HepG2 (cell line): Measurements from ENCODE around the gene IFI30. TPM values are rescaled to one million over a fixed set of nuclear protein-coding genes. Genes with fewer than 3 reads are reported as not detected.

Experiments
- ATAC-seq: fragments of 200-7000 bp; cut with Tn5 transposase; 3 replicates; pipeline ENCODE4 v1.9.1; 2020; ENCODE audit warnings: mild to moderate bottlenecking, moderate library complexity
- BruUV-seq: library from RNA; stranded (reverse); fragments of 400-500 nt; replicated peaks from 2 replicates; lab custom pipeline; 2021; lab: Mats Ljungman, UMichigan
- CTCF ChIA-PET: fragments of 300-600 bp; formaldehyde crosslinking; extraction: SDS; loops from one replicate; lab custom pipeline; 2021; ENCODE audit warnings: low total read pairs, inconsistent platforms, low intra/inter-chr PET ratio; lab: Yijun Ruan, JAX
- POLR2A ChIA-PET: fragments of 350-600 bp; sonication (Branson Sonifier 250); formaldehyde crosslinking; loops from one replicate; lab custom pipeline; 2020; ENCODE audit warnings: antibody characterized with exemption, inconsistent platforms; lab: Yijun Ruan, JAX
- DNase-seq: peaks from one replicate; pipeline ENCODE4 v3.0.0-alpha.2; 2015; ENCODE audit warnings: low spot score
- FAIRE-seq: peaks from 3 replicates; lab custom pipeline; 2011; peaks lifted over from hg19 to GRCh38; lab: Jason Lieb, UNC
- H2AFZ ChIP-seq: one replicate; pipeline ENCODE4 v1.6.1; 2011; ENCODE audit warnings: low read length, inconsistent platforms
- H3K27ac ChIP-seq: fragments of 300-600 bp; 3 replicates; pipeline ENCODE4 v1.8.0; 2011; ENCODE audit warnings: mixed run types, mild to moderate bottlenecking, mixed read lengths, low read length, inconsistent platforms; ENCODE audit not compliant: insufficient read depth; ENCODE audit errors: extremely low read length
- H3K27me3 ChIP-seq, 2 experiments: fragments of 200-600 bp in 1 of 2; 2 replicates in 1 of 2; 3 replicates in 1 of 2; pipeline versions ENCODE4 v1.6.0 to v1.8.0; 2011; ENCODE audit warnings: low read length in 2 of 2, mild to moderate bottlenecking in 2 of 2, moderate library complexity in 2 of 2, inconsistent platforms in 1 of 2; ENCODE audit not compliant: insufficient read depth in 2 of 2, control insufficient read depth in 1 of 2
- H3K36me3 ChIP-seq, 2 experiments: fragments of 200-600 bp in 1 of 2; replicated peaks in 1 of 2; 2 replicates in 1 of 2; 3 replicates in 1 of 2; pipeline versions ENCODE4 v1.5.1 to v1.8.0; 2011; ENCODE audit warnings: low read length in 2 of 2, inconsistent platforms in 1 of 2; ENCODE audit not compliant: insufficient read depth in 2 of 2, control insufficient read depth in 1 of 2
- H3K4me1 ChIP-seq: 2 replicates; pipeline ENCODE4 v1.5.1; 2012; ENCODE audit warnings: low read length, inconsistent platforms; ENCODE audit not compliant: insufficient read depth
- H3K4me2 ChIP-seq: 2 replicates; pipeline ENCODE4 v1.6.0; 2011; ENCODE audit warnings: low read depth, low read length, inconsistent platforms
- H3K4me3 ChIP-seq, 3 experiments: fragments of 200-600 bp in 1 of 3; sonication (generic), shearing (Covaris generic) in 1 of 3; replicated peaks in 1 of 3; 2 replicates each; pipeline ENCODE4 v1.5.1; 2011 to 2016; ENCODE audit warnings: low read length in 3 of 3, inconsistent platforms in 2 of 3, low read depth in 2 of 3, mild to moderate bottlenecking in 2 of 3, control low read depth in 1 of 3, mixed read lengths in 1 of 3; ENCODE audit not compliant: insufficient read depth in 1 of 3
- H3K79me2 ChIP-seq: one replicate; pipeline ENCODE4 v1.6.1; 2011; ENCODE audit warnings: low read length, inconsistent platforms; ENCODE audit not compliant: insufficient read depth
- H3K9ac ChIP-seq: 2 replicates; pipeline ENCODE4 v1.6.0; 2011; ENCODE audit warnings: mild to moderate bottlenecking, low read depth, low read length, inconsistent platforms; ENCODE audit not compliant: insufficient read depth
- H3K9me3 ChIP-seq: 2 replicates; pipeline ENCODE4 v1.5.1; 2012; ENCODE audit warnings: mild to moderate bottlenecking, low read length
- H4K20me1 ChIP-seq: 2 replicates; pipeline ENCODE4 v1.6.0; 2011; ENCODE audit warnings: inconsistent platforms, mild to moderate bottlenecking, low read length, moderate library complexity; ENCODE audit not compliant: insufficient read depth
- RFX1 ChIP-seq: fragments of 450-650 bp; IDR thresholded peaks from 2 replicates; pipeline ENCODE4 v1.6.1; 2017
- RNF219 ChIP-seq: sonication (generic); formaldehyde crosslinking; IDR thresholded peaks from 2 replicates; pipeline ENCODE4 v1.5.0; 2020; ENCODE audit warnings: mild to moderate bottlenecking, missing genetic modification reagents
- TEF ChIP-seq: sonication (generic); formaldehyde crosslinking; IDR thresholded peaks from 2 replicates; pipeline ENCODE4 v1.5.0; 2020; ENCODE audit warnings: missing genetic modification reagents
- ZNF124 ChIP-seq: sonication (generic); formaldehyde crosslinking; IDR thresholded peaks from 2 replicates; pipeline ENCODE4 v1.4.0; 2020; ENCODE audit warnings: missing genetic modification reagents
- ZNF142 ChIP-seq: sonication (generic); formaldehyde crosslinking; IDR thresholded peaks from 2 replicates; pipeline ENCODE4 v1.4.0; 2020; ENCODE audit warnings: missing genetic modification reagents
- ZNF205 ChIP-seq: IDR thresholded peaks from 2 replicates; pipeline ENCODE4 v1.6.1; 2018; ENCODE audit warnings: missing biosample characterization, missing genetic modification reagents
- ZNF281 ChIP-seq: sonication (generic); formaldehyde crosslinking; IDR thresholded peaks from 2 replicates; pipeline ENCODE4 v1.4.0; 2020; ENCODE audit warnings: missing genetic modification reagents, borderline replicate concordance
- WGBS: methylation state at CpG from one replicate; pipeline ENCODE4 v1.1.6; 2017; ENCODE audit warnings: low lambda C conversion rate; 5-methylcytosine and 5-hydroxymethylcytosine counted together
- in situ Hi-C: cut with HindIII; loops from 2 replicates; pipeline ENCODE4 v1.10.0; 2017; ENCODE audit warnings: low pct_unique_long_range_greater_than_20kb; ENCODE audit not compliant: extremely low pct_ligation_motif_present
- intact Hi-C: fragments of 100-400 bp; cut with micrococcal nuclease; formaldehyde crosslinking; loops from one replicate; pipeline ENCODE4 v1.10.0; 2022; ENCODE audit not compliant: unreplicated experiment
- polyA plus RNA-seq, 8 experiments: library from polyadenylated mRNA; depleted of rRNA in 3 of 8; stranded (reverse) in 7 of 8; unstranded in 1 of 8; fragments of >200 nt; fragmentation: Illumina TruSeq in 4 of 8; extraction: Trizol in 4 of 8; gene quantifications; 2 replicates each; pipeline versions ENCODE4 v1.2.1 to v1.2.3, GENCODE V29; 2011 to 2016; ENCODE audit warnings: low read depth in 4 of 8, missing spikeins in 1 of 8, mixed read lengths in 1 of 8; ENCODE audit not compliant: insufficient read depth in 1 of 8
- total RNA-seq, 5 experiments: library from RNA; depleted of rRNA; stranded (reverse); fragments of >200 nt; fragmentation: Illumina TruSeq; extraction: Trizol; gene quantifications; 2 replicates each; pipeline ENCODE4 v1.2.3, GENCODE V29; 2016; ENCODE audit warnings: low read depth in 1 of 5

The IFI30 gene
- total and polyA plus RNA-seq, 2 of the 13 experiments (the other 11 are each of a cell fraction or from before 2014, with no cell fraction given), result 25.0 to 79.4 TPM

- Histone ChIP-seq H3K4me3 (no peak overlapping the region), H3K9ac (no peak overlapping the region), H3K9me3 (no peaks in the 10 kb centered on the region), H2AFZ (no peak overlapping the region), H3K4me1 (peaks cover 40% of the 10 kb centered on the region), H3K27me3 (no peaks in the 10 kb centered on the region), H3K27ac (no peak overlapping the region), H3K36me3 (peaks cover 26 to 38% of the 10 kb centered on the region in 2 experiments), H3K4me2 (no peak overlapping the region), H3K79me2 (peaks cover 5% of the 10 kb centered on the region), H4K20me1 (0 out of 2 replicates have a peak, but pooled peaks cover 11% of the 10 kb centered on the region)
- intact Hi-C loops, result no loop called here
- POLR2A ChIA-PET, result interaction anchor here (0.6 to 1.2 kb wide), 3 partner anchors 13 to 96 kb away, joined by 3 read pairs; no protein-coding TSS in a partner anchor
- no peak for FAIRE-seq
- DNase-seq, result no peak
- no peak for ATAC-seq
- BruUV-seq, result no TSS peak
- in situ Hi-C loops, result no loop called here
- CTCF ChIA-PET, result no interaction called here
- 91% methylated on average over 10 of the region's 10 CpGs for WGBS
- TF ChIP-seq ZNF142 (no peak), ZNF124 (CRISPR knock-in tag) (no peak), TEF (CRISPR knock-in tag) (no peak), RFX1 (no peak), RNF219 (no peak), ZNF205 (no peak), ZNF281 (CRISPR knock-in tag) (no peak)
These were observed 13.8 kb upstream of the IFI30 start for GRCh38 chr19:18159810-18160209.
